NCI-H526 treated with DMSO at 0.1 percent for 48 hours (cell line): Measurements from ENCODE around the gene HEXIM2.
"Not testable (repeated sequence)": the region's sequence is repeated elsewhere in the genome, so short reads cannot be mapped to it uniquely, and the experiment has no call there.

Source experiments
- DNase-seq: peaks from one replicate; lab custom pipeline; 2025; lab: John Stamatoyannopoulos, UW

Gene HEXIM2, protein sequence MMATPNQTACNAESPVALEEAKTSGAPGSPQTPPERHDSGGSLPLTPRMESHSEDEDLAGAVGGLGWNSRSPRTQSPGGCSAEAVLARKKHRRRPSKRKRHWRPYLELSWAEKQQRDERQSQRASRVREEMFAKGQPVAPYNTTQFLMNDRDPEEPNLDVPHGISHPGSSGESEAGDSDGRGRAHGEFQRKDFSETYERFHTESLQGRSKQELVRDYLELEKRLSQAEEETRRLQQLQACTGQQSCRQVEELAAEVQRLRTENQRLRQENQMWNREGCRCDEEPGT

DNA sequence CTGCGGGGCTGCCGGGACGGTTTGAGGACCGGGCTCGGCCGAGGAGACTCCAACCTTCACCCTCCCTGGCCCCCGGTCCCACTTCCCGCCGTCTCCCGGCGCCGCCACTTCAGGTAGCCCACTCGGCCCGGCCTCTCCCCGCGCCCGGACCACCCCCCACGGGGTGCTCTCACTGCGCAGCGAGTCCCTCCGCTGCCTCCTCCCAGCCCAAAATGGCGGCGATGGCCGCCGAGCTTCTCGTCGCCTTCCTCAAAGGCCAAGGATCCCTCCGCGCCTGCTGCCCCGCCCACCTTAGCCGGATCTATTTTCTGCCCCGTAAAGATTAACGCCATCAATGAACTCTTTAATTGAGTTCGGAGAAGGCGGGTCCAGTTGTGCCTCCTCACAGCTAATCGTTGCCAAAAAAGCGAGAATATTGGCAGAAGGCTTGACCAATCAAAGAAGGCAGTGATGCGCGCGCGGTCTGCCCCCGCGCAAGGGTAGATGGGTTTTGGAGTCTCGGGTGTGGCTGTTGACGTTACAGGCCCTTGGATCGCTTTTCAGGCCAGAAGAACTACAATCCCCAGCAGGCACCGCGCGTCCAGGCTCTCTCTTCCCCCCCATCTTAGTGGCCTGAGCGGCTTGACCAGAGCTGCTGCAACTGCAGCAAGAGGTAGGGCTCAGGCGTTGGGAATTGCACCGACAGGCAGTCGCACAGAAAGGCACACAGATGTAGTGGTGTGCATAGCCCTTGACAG, at the start of gene HEXIM2:
HEXIM2 (plus strand) TSS at position 588 of the 737 bp plus-strand sequence. CDS start 919 bp downstream, outside the sequence.
- peak; percentile 99 for DNase-seq

DNA sequence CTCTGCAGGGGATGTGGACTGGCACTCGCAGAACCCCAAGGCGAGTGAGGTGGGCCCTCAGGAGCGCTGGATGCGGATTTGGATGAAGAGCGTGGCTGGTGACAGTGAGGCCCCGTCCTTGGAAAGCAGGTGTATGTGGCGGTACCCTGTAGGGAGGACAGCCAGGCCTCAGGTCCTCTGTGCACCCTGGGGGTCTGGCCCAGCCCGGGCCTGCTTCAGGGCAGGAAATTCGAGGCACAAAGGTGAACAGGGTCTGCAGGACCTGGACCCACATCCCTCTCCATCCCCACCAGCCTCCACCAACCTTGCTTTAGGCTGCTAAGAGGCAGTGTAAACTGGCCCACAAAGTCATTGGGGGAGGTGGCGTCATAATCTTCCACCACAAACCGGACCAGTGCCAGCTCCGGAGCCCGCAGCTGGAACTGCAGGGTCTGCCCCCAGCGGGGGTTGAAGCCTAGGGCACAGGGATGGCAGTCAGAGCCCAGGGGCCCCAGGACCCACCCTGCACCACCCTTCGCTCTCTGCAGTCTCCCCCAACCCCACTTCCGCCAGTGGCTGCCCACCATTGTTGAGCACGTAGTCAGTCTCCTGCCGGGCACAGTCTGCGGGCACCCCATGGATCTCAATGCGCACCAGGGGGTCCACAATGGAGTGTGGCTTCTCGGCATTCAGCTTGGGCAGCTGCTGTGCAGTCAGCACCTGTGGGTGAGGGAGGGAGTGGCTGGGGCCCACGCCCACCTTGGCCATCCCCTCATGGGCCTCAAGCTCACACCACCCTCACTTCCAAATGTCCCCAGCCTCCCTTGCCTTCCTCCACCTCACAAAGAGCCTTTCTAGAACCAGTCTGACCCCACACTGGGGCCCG, 48.9 kb upstream of the HEXIM2 start:
- DNase-seq, result no peak

DNA sequence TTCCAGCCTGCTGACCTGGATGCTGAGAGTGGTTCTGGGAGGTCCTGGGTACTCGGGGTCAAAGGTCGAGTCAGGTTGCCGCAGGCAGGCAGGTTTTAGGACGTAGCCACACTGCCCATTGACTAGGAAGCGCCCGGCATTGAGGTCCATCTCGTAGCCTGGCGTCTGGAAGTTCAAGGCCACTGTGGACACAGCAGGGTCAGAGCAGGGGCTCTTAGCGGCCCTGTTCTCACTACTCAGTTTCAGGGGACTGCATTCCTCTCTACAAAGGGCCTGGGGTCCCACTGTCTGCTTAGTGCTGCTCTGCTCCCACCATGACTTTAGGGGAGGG, 48.3 kb upstream of the HEXIM2 start:
- no peak for DNase-seq

GRCh38 chr17:45114117-45114932, 47.4 kb upstream of the HEXIM2 start:
- DNase-seq, result no peak

DNA sequence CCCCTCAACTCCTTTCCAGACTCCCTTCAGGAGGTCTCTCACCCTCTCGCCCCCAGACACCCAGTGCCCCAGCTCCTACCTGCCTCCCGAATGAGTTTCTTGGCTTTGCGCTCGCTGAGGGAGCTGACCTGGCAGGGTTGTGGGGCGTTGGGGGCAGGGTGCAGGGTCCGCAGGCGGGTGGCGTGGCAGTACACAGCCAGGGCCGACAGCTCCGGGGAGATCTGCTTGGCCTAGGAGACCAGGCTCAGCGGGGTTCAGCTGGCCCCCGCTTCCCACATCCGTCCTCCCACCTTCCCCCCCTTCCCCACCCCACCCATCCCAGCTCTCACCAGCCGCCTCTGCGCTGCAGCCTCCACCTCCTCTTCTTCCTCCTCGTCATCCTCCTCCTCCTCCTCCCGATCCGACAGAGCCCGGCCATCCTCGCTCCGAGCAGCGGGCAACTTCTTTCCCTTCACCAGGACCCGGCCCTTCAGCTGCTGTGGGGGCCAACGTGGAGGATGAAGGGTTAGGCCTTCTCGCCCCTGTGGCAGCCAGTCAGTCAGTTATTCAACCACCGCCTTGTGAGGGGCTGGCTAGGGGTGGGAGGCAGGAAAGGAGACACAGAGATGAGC, 46.6 kb upstream of the HEXIM2 start:
- DNase-seq, result no peak

- no peak for DNase-seq
Measured at GRCh38 chr17:45115871-45116270, 45.8 kb upstream of the HEXIM2 start.

GRCh38 chr17:45116434-45117016, 45.1 kb upstream of the HEXIM2 start:
- DNase-seq, result no peak

- no peak for DNase-seq
Measured at GRCh38 chr17:45117334-45117733, 44.3 kb upstream of the HEXIM2 start.

DNA sequence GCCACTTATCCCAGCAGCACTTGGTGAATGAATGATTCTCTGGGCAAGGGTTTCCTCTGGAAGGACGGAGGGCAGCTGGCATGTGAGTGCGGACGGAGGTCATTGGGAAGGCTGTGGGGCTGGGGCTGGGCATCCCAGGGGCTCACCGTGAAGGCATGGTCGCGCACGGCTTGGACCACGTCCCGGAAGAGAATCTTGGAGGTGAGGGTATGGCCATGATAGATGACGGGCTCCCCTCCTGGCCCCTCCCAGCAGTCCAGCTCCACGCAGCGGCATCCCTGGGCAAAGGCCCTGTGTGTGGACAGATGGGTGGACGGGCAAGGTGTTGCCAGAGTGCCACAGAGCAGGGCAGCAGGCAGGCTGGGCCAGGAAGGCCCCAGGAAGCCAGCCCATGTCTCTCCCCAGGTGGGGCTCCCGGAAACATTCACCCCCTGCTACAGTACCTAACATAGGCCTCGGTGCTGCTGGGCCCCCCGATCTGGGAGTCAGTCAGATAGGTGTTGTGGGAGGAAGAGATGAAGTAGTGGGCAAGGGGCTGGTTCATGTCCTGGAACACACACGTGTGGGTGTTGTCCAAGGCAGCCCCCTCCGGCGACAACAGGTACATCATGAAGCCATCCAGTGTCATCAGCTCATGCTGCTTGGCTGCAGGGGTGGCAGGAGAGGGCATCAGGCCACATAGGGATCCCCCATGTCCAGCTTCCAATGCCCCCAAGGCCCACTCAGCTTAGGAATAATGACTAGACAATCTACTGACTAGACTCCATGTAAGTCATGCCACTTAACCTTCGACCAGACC, 43.6 kb upstream of the HEXIM2 start:
- DNase-seq, result no peak

GRCh38 chr17:45118691-45119090, 43.0 kb upstream of the HEXIM2 start:
- DNase-seq, result no peak

DNA sequence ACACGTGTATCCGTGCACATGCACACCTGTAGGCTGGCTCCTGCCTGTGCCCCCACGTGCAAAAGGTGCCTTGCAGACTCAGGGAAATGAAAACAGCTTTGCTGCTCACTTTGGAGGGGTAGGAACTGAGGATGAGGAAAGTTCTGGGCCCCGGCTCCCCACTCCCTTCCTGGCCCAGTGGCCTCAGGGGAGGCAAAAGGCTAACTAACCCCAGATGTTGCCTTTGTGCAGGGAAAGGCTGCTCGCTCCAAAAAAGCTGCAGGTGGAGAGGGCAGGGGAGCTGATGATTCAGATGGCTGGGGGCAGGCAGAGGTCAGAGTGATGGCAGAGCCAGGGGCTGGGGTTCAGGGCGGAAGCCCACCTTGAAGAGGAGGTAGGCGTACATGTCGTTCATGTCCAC, 41.7 kb upstream of the HEXIM2 start:
- no peak for DNase-seq

GRCh38 chr17:45120558-45120957, 41.1 kb upstream of the HEXIM2 start:
- DNase-seq, result no peak

- DNase-seq, result no peak
Measured at GRCh38 chr17:45121055-45121454, 40.6 kb upstream of the HEXIM2 start.

GRCh38 chr17:45123076-45123770, 38.5 kb upstream of the HEXIM2 start:
- DNase-seq, result no peak

GRCh38 chr17:45123930-45124796, 37.5 kb upstream of the HEXIM2 start:
- DNase-seq, result no peak

DNA sequence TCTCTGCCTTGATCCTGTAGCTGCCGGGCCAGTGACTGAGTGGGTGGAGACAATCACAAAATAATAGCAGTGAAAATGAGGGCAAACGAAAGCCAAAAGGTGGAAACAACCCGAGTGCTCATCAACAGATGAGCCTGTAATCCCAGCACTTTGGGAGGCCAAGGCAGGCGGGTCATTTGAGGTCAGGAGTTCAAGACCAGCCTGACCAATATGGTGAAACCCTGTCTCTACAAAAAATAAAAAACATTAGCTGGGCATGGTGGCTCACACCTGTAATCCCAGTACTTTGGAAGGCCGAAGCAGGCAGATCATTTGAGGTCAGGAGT, 36.9 kb upstream of the HEXIM2 start:
- DNase-seq, result not testable (repeated sequence)

DNA sequence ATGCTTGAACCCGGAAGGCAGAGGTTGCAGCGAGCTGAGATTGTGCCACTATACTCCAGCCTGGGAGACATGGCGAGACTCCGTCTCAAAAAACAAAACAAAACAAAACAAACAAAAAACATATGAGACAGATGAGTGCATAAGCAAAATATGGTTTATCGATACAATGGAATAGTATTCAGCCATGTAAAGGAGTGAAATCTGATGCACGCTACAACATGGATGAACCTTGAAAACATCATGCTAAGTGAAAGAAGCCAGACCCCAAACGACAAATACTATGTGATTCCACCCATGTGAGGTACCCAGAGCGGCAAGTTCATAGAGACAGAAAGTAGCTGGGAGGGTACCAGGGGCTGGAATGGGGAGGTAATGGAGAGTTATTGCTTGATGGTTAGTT, 36.2 kb upstream of the HEXIM2 start:
- no peak for DNase-seq

DNA sequence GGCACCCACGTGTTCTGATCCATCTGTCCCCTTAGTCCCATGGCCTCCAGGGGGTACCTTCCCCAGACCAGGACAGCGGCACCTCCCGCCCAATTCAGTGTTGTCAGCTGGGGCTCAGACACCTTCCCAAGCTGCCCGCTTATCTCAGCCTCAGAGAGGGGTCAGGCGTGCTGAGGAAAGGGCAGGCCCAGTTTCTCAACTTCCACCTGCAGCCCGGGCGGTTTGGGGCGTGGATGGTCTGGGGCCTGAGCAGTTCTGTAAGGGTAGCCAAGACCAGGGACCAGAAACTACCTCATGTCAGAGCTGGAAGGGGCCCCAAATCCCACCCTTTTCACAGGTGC, 34.5 kb upstream of the HEXIM2 start:
- no peak for DNase-seq
